NCI-H510A (cell line): ENCODE measurements around the gene PRKCE.

ENCODE experiments used
- DNase-seq: peaks from one replicate; lab custom pipeline; 2025; lab: John Stamatoyannopoulos, UW

Gene PRKCE

GRCh38 chr2:46170026-46170425 lies 518.6 kb downstream of the PRKCE start:
- DNase-seq, result no peak

- no peak for DNase-seq
Measured at GRCh38 chr2:46170611-46171350, 519.3 kb downstream of the PRKCE start.

- peak; percentile 17 for DNase-seq
Measured at GRCh38 chr2:46171411-46171953, 520.0 kb downstream of the PRKCE start.

- no peak for DNase-seq
Measured at GRCh38 chr2:46171996-46172546, 520.6 kb downstream of the PRKCE start.

GRCh38 chr2:46173030-46173429 lies 521.6 kb downstream of the PRKCE start:
- DNase-seq, result no peak

- no peak for DNase-seq
Measured at GRCh38 chr2:46173636-46174250, 522.3 kb downstream of the PRKCE start.

GRCh38 chr2:46174345-46175170 lies 523.1 kb downstream of the PRKCE start:
- DNase-seq, result no peak

- DNase-seq, result no peak
Measured at GRCh38 chr2:46175419-46175818, 523.9 kb downstream of the PRKCE start.

GRCh38 chr2:46177461-46178089 lies 526.1 kb downstream of the PRKCE start:
- no peak for DNase-seq

GRCh38 chr2:46179037-46179621 lies 527.7 kb downstream of the PRKCE start:
- peak; percentile 18 for DNase-seq

GRCh38 chr2:46180189-46180588 lies 528.7 kb downstream of the PRKCE start:
- DNase-seq, result no peak

- no peak for DNase-seq
Measured at GRCh38 chr2:46181306-46181705, 529.8 kb downstream of the PRKCE start.

GRCh38 chr2:46181789-46182530 lies 530.5 kb downstream of the PRKCE start:
- peak; percentile 49 for DNase-seq

- DNase-seq, result no peak
Measured at GRCh38 chr2:46183426-46183825, 532.0 kb downstream of the PRKCE start.

- DNase-seq, result no peak
Measured at GRCh38 chr2:46184794-46185583, 533.5 kb downstream of the PRKCE start.

GRCh38 chr2:46187112-46187618 lies 535.7 kb downstream of the PRKCE start:
- DNase-seq, result no peak

- DNase-seq, result no peak
Measured at GRCh38 chr2:46188041-46188716, 536.7 kb downstream of the PRKCE start.

- no peak for DNase-seq
Measured at GRCh38 chr2:46193356-46193755, 541.9 kb downstream of the PRKCE start.

GRCh38 chr2:46193855-46194254 lies 542.4 kb downstream of the PRKCE start:
- no peak for DNase-seq
